ENCODE measurements around the gene DAAM1. TPM values are rescaled to one million over a fixed set of nuclear protein-coding genes. Genes with fewer than 3 reads are reported as not detected.

Gene DAAM1
- total RNA-seq, 1 donor from 2014 or later: 36.5 TPM

GRCh38 chr14:59160506-59160905 is 28.0 kb upstream of the DAAM1 start:
- no peak overlapping the region for H3K9ac ChIP-seq (ENCODE audit: low read depth in 1 of 3, low read length in 3 of 3)
- H3K4me3 ChIP-seq (ENCODE audit: low read length in 3 of 3): no peak overlapping the region
- H3K9me3 ChIP-seq (ENCODE audit: control insufficient read depth in 3 of 3, low read length in 3 of 3): no peaks in the 10 kb centered on the region
- peaks cover 2 to 4% (median 3%) of the 10 kb centered on the region in 3 donors for H3K4me1 ChIP-seq (ENCODE audit: control insufficient read depth in 3 of 3, insufficient read depth in 3 of 3, low read length in 3 of 3)
- no peak overlapping the region for H3K27ac ChIP-seq (ENCODE audit: low read depth, low read length)
- H3K36me3 ChIP-seq (ENCODE audit: control insufficient read depth in 3 of 3, insufficient read depth in 3 of 3, low read length in 3 of 3): no peaks in the 10 kb centered on the region
- H3K27me3 ChIP-seq (ENCODE audit: control insufficient read depth in 3 of 3, insufficient read depth in 3 of 3, low read length in 3 of 3): no peaks in the 10 kb centered on the region

GRCh38 chr14:59161561-59162175 is 26.8 kb upstream of the DAAM1 start:
- H3K4me3 ChIP-seq (ENCODE audit: low read length in 3 of 3): peak overlapping the region; percentile 8 to 49 (median 25)
- H3K4me1 ChIP-seq (ENCODE audit: control insufficient read depth in 3 of 3, insufficient read depth in 3 of 3, low read length in 3 of 3): peaks cover 2 to 4% (median 3%) of the 10 kb centered on the region in 3 donors
- no peaks in the 10 kb centered on the region for H3K36me3 ChIP-seq (ENCODE audit: control insufficient read depth in 3 of 3, insufficient read depth in 3 of 3, low read length in 3 of 3)
- H3K27me3 ChIP-seq (ENCODE audit: control insufficient read depth in 3 of 3, insufficient read depth in 3 of 3, low read length in 3 of 3): no peaks in the 10 kb centered on the region
- no peaks in the 10 kb centered on the region for H3K9me3 ChIP-seq (ENCODE audit: control insufficient read depth in 3 of 3, low read length in 3 of 3)
- H3K9ac ChIP-seq (ENCODE audit: low read depth in 1 of 3, low read length in 3 of 3): no peak overlapping the region
- H3K27ac ChIP-seq (ENCODE audit: low read depth, low read length): no peak overlapping the region

GRCh38 chr14:59166258-59166657 is 22.2 kb upstream of the DAAM1 start:
- Histone ChIP-seq H3K9ac (ENCODE audit: low read depth in 1 of 3, low read length in 3 of 3) (no peak overlapping the region), H3K4me1 (ENCODE audit: control insufficient read depth in 3 of 3, insufficient read depth in 3 of 3, low read length in 3 of 3) (peaks cover 2 to 4% (median 3%) of the 10 kb centered on the region in 3 donors), H3K36me3 (ENCODE audit: control insufficient read depth in 3 of 3, insufficient read depth in 3 of 3, low read length in 3 of 3) (no peaks in the 10 kb centered on the region), H3K27me3 (ENCODE audit: control insufficient read depth in 3 of 3, insufficient read depth in 3 of 3, low read length in 3 of 3) (no peaks in the 10 kb centered on the region), H3K27ac (ENCODE audit: low read depth, low read length) (no peak overlapping the region), H3K4me3 (ENCODE audit: low read length in 3 of 3) (no peak overlapping the region), H3K9me3 (ENCODE audit: control insufficient read depth in 3 of 3, low read length in 3 of 3) (no peaks in the 10 kb centered on the region)

- no peaks in the 10 kb centered on the region for H3K4me1 ChIP-seq (ENCODE audit: control insufficient read depth in 3 of 3, insufficient read depth in 3 of 3, low read length in 3 of 3)
- no peaks in the 10 kb centered on the region for H3K36me3 ChIP-seq (ENCODE audit: control insufficient read depth in 3 of 3, insufficient read depth in 3 of 3, low read length in 3 of 3)
- H3K27me3 ChIP-seq (ENCODE audit: control insufficient read depth in 3 of 3, insufficient read depth in 3 of 3, low read length in 3 of 3): no peaks in the 10 kb centered on the region
- no peak overlapping the region for H3K9ac ChIP-seq (ENCODE audit: low read depth in 1 of 3, low read length in 3 of 3)
- no peak overlapping the region for H3K27ac ChIP-seq (ENCODE audit: low read depth, low read length)
- H3K4me3 ChIP-seq (ENCODE audit: low read length in 3 of 3): no peak overlapping the region
- no peaks in the 10 kb centered on the region for H3K9me3 ChIP-seq (ENCODE audit: control insufficient read depth in 3 of 3, low read length in 3 of 3)
These were observed 13.1 kb upstream of the DAAM1 start for GRCh38 chr14:59175404-59175803.

GRCh38 chr14:59176765-59177164 is 11.7 kb upstream of the DAAM1 start:
- no peak overlapping the region for H3K9ac ChIP-seq (ENCODE audit: low read depth in 1 of 3, low read length in 3 of 3)
- no peaks in the 10 kb centered on the region for H3K36me3 ChIP-seq (ENCODE audit: control insufficient read depth in 3 of 3, insufficient read depth in 3 of 3, low read length in 3 of 3)
- H3K4me3 ChIP-seq (ENCODE audit: low read length in 3 of 3): no peak overlapping the region
- no peaks in the 10 kb centered on the region for H3K9me3 ChIP-seq (ENCODE audit: control insufficient read depth in 3 of 3, low read length in 3 of 3)
- no peaks in the 10 kb centered on the region for H3K4me1 ChIP-seq (ENCODE audit: control insufficient read depth in 3 of 3, insufficient read depth in 3 of 3, low read length in 3 of 3)
- H3K27ac ChIP-seq (ENCODE audit: low read depth, low read length): no peak overlapping the region
- no peaks in the 10 kb centered on the region for H3K27me3 ChIP-seq (ENCODE audit: control insufficient read depth in 3 of 3, insufficient read depth in 3 of 3, low read length in 3 of 3)

- Histone ChIP-seq H3K4me1 (ENCODE audit: control insufficient read depth in 3 of 3, insufficient read depth in 3 of 3, low read length in 3 of 3) (no peaks in the 10 kb centered on the region), H3K9me3 (ENCODE audit: control insufficient read depth in 3 of 3, low read length in 3 of 3) (no peaks in the 10 kb centered on the region), H3K9ac (ENCODE audit: low read depth in 1 of 3, low read length in 3 of 3) (no peak overlapping the region), H3K36me3 (ENCODE audit: control insufficient read depth in 3 of 3, insufficient read depth in 3 of 3, low read length in 3 of 3) (no peaks in the 10 kb centered on the region), H3K27me3 (ENCODE audit: control insufficient read depth in 3 of 3, insufficient read depth in 3 of 3, low read length in 3 of 3) (no peaks in the 10 kb centered on the region), H3K27ac (ENCODE audit: low read depth, low read length) (no peak overlapping the region), H3K4me3 (ENCODE audit: low read length in 3 of 3) (no peak overlapping the region)
These were observed 11.2 kb upstream of the DAAM1 start for GRCh38 chr14:59177262-59177661.

- Histone ChIP-seq H3K9ac (ENCODE audit: low read depth in 1 of 3, low read length in 3 of 3) (no peak overlapping the region), H3K9me3 (ENCODE audit: control insufficient read depth in 3 of 3, low read length in 3 of 3) (no peaks in the 10 kb centered on the region), H3K4me1 (ENCODE audit: control insufficient read depth in 3 of 3, insufficient read depth in 3 of 3, low read length in 3 of 3) (no peaks in the 10 kb centered on the region), H3K36me3 (ENCODE audit: control insufficient read depth in 3 of 3, insufficient read depth in 3 of 3, low read length in 3 of 3) (no peaks in the 10 kb centered on the region), H3K4me3 (ENCODE audit: low read length in 3 of 3) (no peak overlapping the region), H3K27ac (ENCODE audit: low read depth, low read length) (no peak overlapping the region), H3K27me3 (ENCODE audit: control insufficient read depth in 3 of 3, insufficient read depth in 3 of 3, low read length in 3 of 3) (no peaks in the 10 kb centered on the region)
These were observed 6.7 kb upstream of the DAAM1 start for GRCh38 chr14:59181791-59182190.

- Histone ChIP-seq H3K9ac (ENCODE audit: low read depth in 1 of 3, low read length in 3 of 3) (no peak overlapping the region), H3K36me3 (ENCODE audit: control insufficient read depth in 3 of 3, insufficient read depth in 3 of 3, low read length in 3 of 3) (no peaks in the 10 kb centered on the region), H3K27me3 (ENCODE audit: control insufficient read depth in 3 of 3, insufficient read depth in 3 of 3, low read length in 3 of 3) (no peaks in the 10 kb centered on the region), H3K4me3 (ENCODE audit: low read length in 3 of 3) (no peak overlapping the region), H3K9me3 (ENCODE audit: control insufficient read depth in 3 of 3, low read length in 3 of 3) (no peaks in the 10 kb centered on the region), H3K27ac (ENCODE audit: low read depth, low read length) (no peak overlapping the region), H3K4me1 (ENCODE audit: control insufficient read depth in 3 of 3, insufficient read depth in 3 of 3, low read length in 3 of 3) (peaks cover 0 to 5% (median 0%) of the 10 kb centered on the region in 3 donors)
These were observed 5.8 kb upstream of the DAAM1 start for GRCh38 chr14:59182641-59183040.

- Histone ChIP-seq H3K9me3 (ENCODE audit: control insufficient read depth in 3 of 3, low read length in 3 of 3) (no peaks in the 10 kb centered on the region), H3K4me3 (ENCODE audit: low read length in 3 of 3) (no peak overlapping the region), H3K36me3 (ENCODE audit: control insufficient read depth in 3 of 3, insufficient read depth in 3 of 3, low read length in 3 of 3) (no peaks in the 10 kb centered on the region), H3K9ac (ENCODE audit: low read depth in 1 of 3, low read length in 3 of 3) (no peak overlapping the region), H3K4me1 (ENCODE audit: control insufficient read depth in 3 of 3, insufficient read depth in 3 of 3, low read length in 3 of 3) (peaks cover 0 to 7% (median 0%) of the 10 kb centered on the region in 3 donors), H3K27me3 (ENCODE audit: control insufficient read depth in 3 of 3, insufficient read depth in 3 of 3, low read length in 3 of 3) (no peaks in the 10 kb centered on the region), H3K27ac (ENCODE audit: low read depth, low read length) (no peak overlapping the region)
These were observed 5.3 kb upstream of the DAAM1 start for GRCh38 chr14:59183150-59183549.

- H3K27me3 ChIP-seq (ENCODE audit: control insufficient read depth in 3 of 3, insufficient read depth in 3 of 3, low read length in 3 of 3): no peaks in the 10 kb centered on the region
- no peak overlapping the region for H3K9ac ChIP-seq (ENCODE audit: low read depth in 1 of 3, low read length in 3 of 3)
- no peak overlapping the region for H3K27ac ChIP-seq (ENCODE audit: low read depth, low read length)
- H3K4me3 ChIP-seq (ENCODE audit: low read length in 3 of 3): no peak overlapping the region
- H3K36me3 ChIP-seq (ENCODE audit: control insufficient read depth in 3 of 3, insufficient read depth in 3 of 3, low read length in 3 of 3): no peaks in the 10 kb centered on the region
- no peaks in the 10 kb centered on the region for H3K9me3 ChIP-seq (ENCODE audit: control insufficient read depth in 3 of 3, low read length in 3 of 3)
- H3K4me1 ChIP-seq (ENCODE audit: control insufficient read depth in 3 of 3, insufficient read depth in 3 of 3, low read length in 3 of 3): peaks cover 0 to 7% (median 2%) of the 10 kb centered on the region in 3 donors
These were observed 4.1 kb upstream of the DAAM1 start for GRCh38 chr14:59184396-59184795.
